IMR-90 (cell line): ENCODE results near the gene ISCU. TPM values are rescaled to one million over a fixed set of nuclear protein-coding genes. Genes with fewer than 3 reads are reported as not detected.

ENCODE experiments used
- ATAC-seq: fragments of 200-7000 bp; cut with Tn5 transposase; 2 replicates; pipeline ENCODE4 v1.9.1; 2020; ENCODE audit warnings: low read depth, mild to moderate bottlenecking, moderate library complexity
- BruUV-seq: library from RNA; stranded (reverse); fragments of 400-500 nt; replicated peaks from 2 replicates; lab custom pipeline; 2021; lab: Mats Ljungman, UMichigan
- CTCF ChIA-PET: fragments of 300-600 bp; formaldehyde crosslinking; extraction: SDS; loops from one replicate; lab custom pipeline; 2021; ENCODE audit warnings: antibody characterized with exemption; lab: Yijun Ruan, JAX
- POLR2A ChIA-PET: fragments of 300-600 bp; sonication (Branson Sonifier 250); formaldehyde crosslinking; loops from one replicate; lab custom pipeline; 2022; ENCODE audit warnings: antibody characterized with exemption; ENCODE audit not compliant: unreplicated experiment; lab: Charles Lee
- DNase-seq: peaks from one replicate; pipeline ENCODE4 v3.0.0; 2013
- H2AFZ ChIP-seq: replicated peaks from 2 replicates; pipeline ENCODE3; 2013; ENCODE audit warnings: low read length, mild to moderate bottlenecking; ENCODE audit not compliant: poor library complexity
- H2AK5ac ChIP-seq: 2 replicates; pipeline ENCODE4 v1.6.1; 2013; ENCODE audit warnings: low read depth, low read length, inconsistent platforms
- H2AK9ac ChIP-seq: replicated peaks from 2 replicates; pipeline ENCODE3; 2013; ENCODE audit warnings: mild to moderate bottlenecking, low read depth, low read length, moderate library complexity; ENCODE audit not compliant: poor library complexity
- H2BK120ac ChIP-seq: 2 replicates; pipeline ENCODE4 v1.6.1; 2013; ENCODE audit warnings: low read depth, low read length, inconsistent platforms
- H2BK15ac ChIP-seq: 3 replicates; pipeline ENCODE4 v1.6.1; 2013; ENCODE audit warnings: low read depth, low read length, inconsistent platforms
- H2BK20ac ChIP-seq: 2 replicates; pipeline ENCODE4 v1.6.1; 2013; ENCODE audit warnings: low read depth, mild to moderate bottlenecking, inconsistent platforms, low read length, moderate library complexity
- H2BK5ac ChIP-seq: 2 replicates; pipeline ENCODE4 v1.6.1; 2013; ENCODE audit warnings: mild to moderate bottlenecking, low read depth, low read length, inconsistent platforms; ENCODE audit not compliant: poor library complexity, severe bottlenecking
- H3K14ac ChIP-seq: replicated peaks from 2 replicates; pipeline ENCODE4 v1.6.1; 2013; ENCODE audit warnings: low read depth, low read length, inconsistent platforms
- H3K18ac ChIP-seq: 2 replicates; pipeline ENCODE4 v1.6.1; 2013; ENCODE audit warnings: low read depth, low read length, control low read depth
- H3K23ac ChIP-seq: 2 replicates; pipeline ENCODE4 v1.6.1; 2013; ENCODE audit warnings: low read depth, low read length, inconsistent platforms
- H3K27ac ChIP-seq: 2 replicates; pipeline ENCODE4 v1.5.1; 2013; ENCODE audit warnings: mild to moderate bottlenecking, control low read depth, low read length; ENCODE audit not compliant: insufficient read depth
- H3K27me3 ChIP-seq: 2 replicates; pipeline ENCODE4 v1.6.1; 2013; ENCODE audit warnings: low read length; ENCODE audit not compliant: control insufficient read depth, insufficient read depth
- H3K36me3 ChIP-seq: 2 replicates; pipeline ENCODE4 v1.6.1; 2013; ENCODE audit warnings: low read length, mixed read lengths; ENCODE audit not compliant: control insufficient read depth, insufficient read depth
- H3K4ac ChIP-seq: 2 replicates; pipeline ENCODE4 v1.6.1; 2013; ENCODE audit warnings: low read depth, low read length, inconsistent platforms
- H3K4me1 ChIP-seq: 2 replicates; pipeline ENCODE4 v1.6.1; 2013; ENCODE audit warnings: low read length, mixed read lengths; ENCODE audit not compliant: control insufficient read depth, insufficient read depth
- H3K4me2 ChIP-seq: 2 replicates; pipeline ENCODE4 v1.6.1; 2013; ENCODE audit warnings: low read depth, mild to moderate bottlenecking, control low read depth, low read length, moderate library complexity
- H3K4me3 ChIP-seq: 2 replicates; pipeline ENCODE4 v1.5.1; 2013; ENCODE audit warnings: low read depth, mild to moderate bottlenecking, control low read depth, low read length, moderate library complexity; ENCODE audit not compliant: insufficient read depth
- H3K56ac ChIP-seq: 2 replicates; pipeline ENCODE4 v1.6.1; 2013; ENCODE audit warnings: low read length, inconsistent platforms; ENCODE audit not compliant: insufficient read depth; ENCODE audit errors: extremely low read depth
- H3K79me1 ChIP-seq, 2 experiments: 2 replicates each; pipeline ENCODE4 v1.6.1; 2013; ENCODE audit warnings: low read length in 2 of 2, inconsistent platforms in 1 of 2, low read depth in 1 of 2
- H3K9ac ChIP-seq: 2 replicates; pipeline ENCODE4 v1.6.1; 2013; ENCODE audit warnings: low read depth, low read length, control low read depth
- H3K9me1 ChIP-seq: 2 replicates; pipeline ENCODE4 v1.6.1; 2013; ENCODE audit warnings: low read length, inconsistent platforms; ENCODE audit not compliant: insufficient read depth
- H3K9me3 ChIP-seq: 2 replicates; pipeline ENCODE4 v1.6.1; 2013; ENCODE audit warnings: low read length; ENCODE audit not compliant: control insufficient read depth, insufficient read depth
- H4K20me1 ChIP-seq: 2 replicates; pipeline ENCODE4 v1.6.1; 2013; ENCODE audit warnings: low read length, inconsistent platforms; ENCODE audit not compliant: insufficient read depth
- H4K5ac ChIP-seq: 2 replicates; pipeline ENCODE4 v1.6.1; 2013; ENCODE audit warnings: mild to moderate bottlenecking, low read depth, low read length, control low read depth
- H4K8ac ChIP-seq, 2 experiments: 2 replicates each; pipeline ENCODE4 v1.6.1; 2013; ENCODE audit warnings: low read depth in 2 of 2, low read length in 2 of 2, control low read depth in 1 of 2, inconsistent platforms in 1 of 2
- H4K91ac ChIP-seq: 2 replicates; pipeline ENCODE4 v1.6.1; 2013; ENCODE audit warnings: low read depth, low read length, inconsistent platforms; ENCODE audit not compliant: insufficient read depth
- BHLHE40 ChIP-seq: fragments of 150-350 bp; IDR thresholded peaks from 2 replicates; pipeline ENCODE4 v1.6.1; 2016; ENCODE audit warnings: mild to moderate bottlenecking, low read depth, low read length
- CEBPB ChIP-seq: IDR thresholded peaks from 2 replicates; pipeline ENCODE4 v1.6.1; 2012; ENCODE audit warnings: low read depth, low read length, improper control_type of control experiment
- CHD1 ChIP-seq: IDR thresholded peaks from 2 replicates; pipeline ENCODE4 v1.6.1; 2012; ENCODE audit warnings: low read depth, low read length, improper control_type of control experiment
- FOS ChIP-seq: fragments of 150-350 bp; IDR thresholded peaks from 2 replicates; pipeline ENCODE4 v1.6.1; 2016; ENCODE audit warnings: low read depth, low read length
- MAFK ChIP-seq: IDR thresholded peaks from 2 replicates; pipeline ENCODE4 v1.6.1; 2012; ENCODE audit warnings: low read depth, low read length, improper control_type of control experiment
- MAZ ChIP-seq: IDR thresholded peaks from 2 replicates; pipeline ENCODE4 v1.6.1; 2012; ENCODE audit warnings: low read depth, mild to moderate bottlenecking, low read length, improper control_type of control experiment, moderate library complexity, borderline replicate concordance
- MXI1 ChIP-seq: IDR thresholded peaks from 2 replicates; pipeline ENCODE4 v1.6.1; 2012; ENCODE audit warnings: low read depth, mild to moderate bottlenecking, low read length, moderate library complexity, borderline replicate concordance
- NFE2L2 ChIP-seq: fragments of 150-350 bp; IDR thresholded peaks from 2 replicates; pipeline ENCODE4 v1.6.1; 2016; ENCODE audit warnings: low read depth, mild to moderate bottlenecking, low read length
- POLR2A ChIP-seq: IDR thresholded peaks from 2 replicates; pipeline ENCODE4 v1.6.1; 2012; ENCODE audit warnings: mild to moderate bottlenecking, low read depth, low read length
- RAD21 ChIP-seq: IDR thresholded peaks from 2 replicates; pipeline ENCODE4 v1.6.1; 2012; ENCODE audit warnings: low read length, improper control_type of control experiment
- RCOR1 ChIP-seq: IDR thresholded peaks from 2 replicates; pipeline ENCODE4 v1.6.1; 2012; ENCODE audit warnings: mild to moderate bottlenecking, low read length, improper control_type of control experiment; ENCODE audit not compliant: insufficient replicate concordance
- RFX5 ChIP-seq: IDR thresholded peaks from 2 replicates; pipeline ENCODE4 v1.8.0; 2012; ENCODE audit warnings: low read depth, mild to moderate bottlenecking, low read length, moderate library complexity
- SMC3 ChIP-seq: fragments of 150-350 bp; IDR thresholded peaks from 2 replicates; pipeline ENCODE4 v1.6.1; 2016; ENCODE audit warnings: low read depth, mild to moderate bottlenecking, antibody characterized with exemption, low read length, moderate library complexity
- WGBS, 2 experiments: methylation state at CpG; one replicate each; pipeline versions ENCODE4 v1.1.5 to v1.1.7; 2013; ENCODE audit warnings: missing lambda C conversion rate in 2 of 2; ENCODE audit not compliant: insufficient read length in 1 of 2; ENCODE audit errors: extremely low coverage in 2 of 2; 5-methylcytosine and 5-hydroxymethylcytosine counted together
- dilution Hi-C: fragments of 300-500 bp; cut with HindIII; formaldehyde crosslinking; loops from one replicate; pipeline ENCODE4 v1.14.3; 2018; ENCODE audit warnings: low sequenced_read_pairs; ENCODE audit not compliant: unreplicated experiment
- in situ Hi-C: fragments of 300-500 bp; cut with MboI; formaldehyde crosslinking; loops from 3 replicates; pipeline ENCODE4 v1.14.3; 2019; ENCODE audit warnings: low sequenced_read_pairs, inconsistent platforms, mixed read lengths
- intact Hi-C: fragments of 100-400 bp; cut with micrococcal nuclease; formaldehyde crosslinking; loops from 2 replicates; pipeline ENCODE4 v1.10.0; 2022
- polyA plus RNA-seq, 3 experiments: library from polyadenylated mRNA; depleted of rRNA; stranded (reverse); fragments of >200 nt; gene quantifications; 2 replicates each; pipeline ENCODE4 v1.2.3, GENCODE V29; 2012; ENCODE audit warnings: low replicate concordance in 1 of 3
- total RNA-seq: library from RNA; depleted of rRNA; stranded (reverse); fragments of >200 nt; gene quantifications from 2 replicates; pipeline ENCODE4 v1.2.3, GENCODE V29; 2012
- TF ChIP-seq, protein P1 (sequence below): fragments of 150-350 bp; IDR thresholded peaks from 2 replicates; pipeline ENCODE4 v1.6.1; 2016; ENCODE audit warnings: low read depth, mild to moderate bottlenecking, low read length, moderate library complexity, borderline replicate concordance
- TF ChIP-seq, protein P2 (sequence below): fragments of 150-350 bp; IDR thresholded peaks from 2 replicates; pipeline ENCODE4 v1.6.1; 2017; ENCODE audit warnings: mild to moderate bottlenecking, antibody characterized with exemption, low read length, low read depth

The ISCU gene
- total and polyA plus RNA-seq, 2 of the 4 experiments (the other 2 are of a cell fraction) = 52.7 to 87.2 TPM

DNA sequence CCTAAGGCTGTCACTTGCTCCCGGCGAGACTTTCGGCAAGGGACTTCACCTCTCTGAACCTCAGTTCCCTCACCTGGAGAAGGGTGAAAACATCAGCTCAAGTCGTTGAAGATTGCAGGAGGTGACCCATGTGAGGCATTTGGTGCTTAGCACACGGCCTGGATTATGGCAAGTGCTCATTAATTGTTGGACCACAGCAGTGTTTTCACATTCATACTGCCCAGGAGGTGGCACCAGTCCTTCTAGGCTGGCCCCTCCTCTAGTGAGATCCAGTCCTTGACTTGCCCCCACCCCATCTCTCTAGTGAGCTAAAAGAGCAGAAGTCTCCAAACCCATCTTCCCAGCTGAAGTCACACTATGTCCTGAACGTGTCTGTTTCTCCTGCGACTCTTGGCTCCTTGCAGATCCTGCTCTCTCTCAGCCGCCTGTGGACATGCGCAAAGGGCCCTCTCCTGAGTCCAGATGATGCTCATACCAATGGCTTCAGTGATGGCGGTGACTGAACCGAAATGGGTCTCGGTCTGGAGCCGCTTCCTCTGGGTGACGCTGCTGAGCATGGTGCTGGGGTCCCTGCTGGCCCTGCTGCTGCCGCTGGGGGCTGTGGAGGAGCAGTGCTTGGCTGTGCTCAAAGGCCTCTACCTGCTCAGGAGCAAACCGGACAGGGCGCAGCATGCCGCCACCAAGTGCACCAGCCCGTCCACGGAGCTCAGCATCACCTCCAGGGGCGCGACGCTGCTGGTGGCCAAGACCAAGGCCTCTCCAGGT, 45.7 kb upstream of the ISCU start:
- Histone ChIP-seq H2BK15ac (no peak overlapping the region), H2AFZ (no peak overlapping the region), H3K9me1 (peaks cover 18% of the 10 kb centered on the region; the same call in 1 of the 2 replicates), H4K91ac (no peak overlapping the region), H3K27ac (no peak overlapping the region), H2BK20ac (no peak overlapping the region), H3K23ac (no peak overlapping the region), H3K18ac (no peak overlapping the region), H3K56ac (no peak overlapping the region), H2BK120ac (no peak overlapping the region), H3K9me3 (no peaks in the 10 kb centered on the region), H3K36me3 (peaks cover 33% of the 10 kb centered on the region), H4K20me1 (no peaks in the 10 kb centered on the region; the same call in 1 of the 2 replicates), H3K4ac (no peak overlapping the region), H3K27me3 (no peaks in the 10 kb centered on the region; the same call in 1 of the 2 replicates), H2AK9ac (no peak overlapping the region), H3K14ac (no peak overlapping the region), H3K9ac (no peak overlapping the region), H3K4me2 (no peak overlapping the region), H4K8ac (no peak overlapping the region), H3K79me1 (peaks cover 19 to 50% of the 10 kb centered on the region in 2 experiments), H2AK5ac (no peak overlapping the region), H3K4me3 (no peak overlapping the region), H4K5ac (no peak overlapping the region), H2BK5ac (no peak overlapping the region), H3K4me1 (peaks cover 3% of the 10 kb centered on the region)
- in situ Hi-C loops = loop anchor here (25.0 kb wide), 1 partner anchor 829 kb away; the partner anchor contains the start of gene PWP1
- ChIA-PET POLR2A (no interaction called here), CTCF (no interaction called here)
- 84% methylated on average over 10 of the region's 23 CpGs; no CpG with 5 or more reads in 1 of the 2 experiments for WGBS, 2 experiments
- ATAC-seq (no peak), DNase-seq (no peak)
- intact Hi-C loops = no loop called here
- BruUV-seq = no TSS peak
- dilution Hi-C loops = no loop called here
- TF ChIP-seq, protein P1, sequence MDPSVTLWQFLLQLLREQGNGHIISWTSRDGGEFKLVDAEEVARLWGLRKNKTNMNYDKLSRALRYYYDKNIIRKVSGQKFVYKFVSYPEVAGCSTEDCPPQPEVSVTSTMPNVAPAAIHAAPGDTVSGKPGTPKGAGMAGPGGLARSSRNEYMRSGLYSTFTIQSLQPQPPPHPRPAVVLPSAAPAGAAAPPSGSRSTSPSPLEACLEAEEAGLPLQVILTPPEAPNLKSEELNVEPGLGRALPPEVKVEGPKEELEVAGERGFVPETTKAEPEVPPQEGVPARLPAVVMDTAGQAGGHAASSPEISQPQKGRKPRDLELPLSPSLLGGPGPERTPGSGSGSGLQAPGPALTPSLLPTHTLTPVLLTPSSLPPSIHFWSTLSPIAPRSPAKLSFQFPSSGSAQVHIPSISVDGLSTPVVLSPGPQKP = no peak
- no peak for TF ChIP-seq NFE2L2
- no peak for TF ChIP-seq CEBPB
- no peak for TF ChIP-seq BHLHE40
- no peak for TF ChIP-seq MAFK
- TF ChIP-seq MXI1 = no peak
- no peak for TF ChIP-seq RFX5
- TF ChIP-seq CHD1 = no peak
- no peak for TF ChIP-seq RAD21
- TF ChIP-seq MAZ = no peak
- no peak for TF ChIP-seq POLR2A
- TF ChIP-seq FOS = no peak
- TF ChIP-seq, protein P2, sequence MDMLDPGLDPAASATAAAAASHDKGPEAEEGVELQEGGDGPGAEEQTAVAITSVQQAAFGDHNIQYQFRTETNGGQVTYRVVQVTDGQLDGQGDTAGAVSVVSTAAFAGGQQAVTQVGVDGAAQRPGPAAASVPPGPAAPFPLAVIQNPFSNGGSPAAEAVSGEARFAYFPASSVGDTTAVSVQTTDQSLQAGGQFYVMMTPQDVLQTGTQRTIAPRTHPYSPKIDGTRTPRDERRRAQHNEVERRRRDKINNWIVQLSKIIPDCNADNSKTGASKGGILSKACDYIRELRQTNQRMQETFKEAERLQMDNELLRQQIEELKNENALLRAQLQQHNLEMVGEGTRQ = no peak
- TF ChIP-seq RCOR1 = no peak
- TF ChIP-seq SMC3 = no peak
